ENCODE results near the gene CUL4B.
"Not testable (repeated sequence)": the region's sequence is repeated elsewhere in the genome, so short reads cannot be mapped to it uniquely, and the experiment has no call there.

The CUL4B gene

DNA sequence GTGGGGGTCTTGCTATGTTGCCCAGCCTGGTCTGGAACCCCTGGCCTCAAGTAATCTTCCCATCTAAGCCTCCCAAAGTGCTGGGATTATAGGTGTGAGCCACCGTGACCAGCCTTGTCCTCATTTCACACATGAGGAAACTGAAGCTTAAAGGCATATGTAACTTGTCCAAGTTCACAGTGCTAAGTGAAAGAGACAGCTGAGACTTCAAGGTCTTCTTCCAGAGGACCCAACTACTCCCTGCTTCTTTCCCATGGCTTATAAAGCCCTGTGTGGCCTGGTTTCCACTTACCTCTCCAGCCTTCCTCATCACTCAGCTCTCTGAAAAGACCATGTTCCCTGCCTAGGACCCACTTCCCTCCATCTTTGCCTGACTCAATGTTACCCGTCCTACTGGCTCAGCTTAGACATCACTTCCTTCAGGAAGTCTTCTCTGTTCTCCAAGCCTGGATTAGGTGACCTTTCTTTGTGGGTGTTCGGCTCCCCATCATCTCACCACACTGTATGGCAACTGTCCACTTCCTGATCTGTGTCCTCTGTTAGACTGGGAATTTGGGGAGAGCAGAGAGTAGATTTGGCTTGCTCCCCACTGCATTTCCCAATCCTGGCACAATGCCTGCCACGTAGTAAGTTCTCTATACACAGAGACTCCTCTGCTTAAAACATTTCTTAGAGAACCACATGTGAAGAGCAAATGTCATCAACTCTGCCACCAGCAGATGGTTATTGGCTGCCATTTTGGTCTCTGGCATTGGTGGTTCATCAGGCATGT is 61.3 kb downstream of the CUL4B start:
- H3K4me3 ChIP-seq (ENCODE audit: low read depth, low read length): no peak overlapping the region
- TF ChIP-seq, protein P1, sequence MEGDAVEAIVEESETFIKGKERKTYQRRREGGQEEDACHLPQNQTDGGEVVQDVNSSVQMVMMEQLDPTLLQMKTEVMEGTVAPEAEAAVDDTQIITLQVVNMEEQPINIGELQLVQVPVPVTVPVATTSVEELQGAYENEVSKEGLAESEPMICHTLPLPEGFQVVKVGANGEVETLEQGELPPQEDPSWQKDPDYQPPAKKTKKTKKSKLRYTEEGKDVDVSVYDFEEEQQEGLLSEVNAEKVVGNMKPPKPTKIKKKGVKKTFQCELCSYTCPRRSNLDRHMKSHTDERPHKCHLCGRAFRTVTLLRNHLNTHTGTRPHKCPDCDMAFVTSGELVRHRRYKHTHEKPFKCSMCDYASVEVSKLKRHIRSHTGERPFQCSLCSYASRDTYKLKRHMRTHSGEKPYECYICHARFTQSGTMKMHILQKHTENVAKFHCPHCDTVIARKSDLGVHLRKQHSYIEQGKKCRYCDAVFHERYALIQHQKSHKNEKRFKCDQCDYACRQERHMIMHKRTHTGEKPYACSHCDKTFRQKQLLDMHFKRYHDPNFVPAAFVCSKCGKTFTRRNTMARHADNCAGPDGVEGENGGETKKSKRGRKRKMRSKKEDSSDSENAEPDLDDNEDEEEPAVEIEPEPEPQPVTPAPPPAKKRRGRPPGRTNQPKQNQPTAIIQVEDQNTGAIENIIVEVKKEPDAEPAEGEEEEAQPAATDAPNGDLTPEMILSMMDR (IDR thresholded peaks at IDR 0.05; ENCODE audit: insufficient read depth, low read depth, low read length, missing control alignments): no peak
- no peak for DNase-seq (ENCODE audit: low read depth)

- H3K4me3 ChIP-seq (ENCODE audit: low read depth, low read length): not testable (repeated sequence)
These were observed 70.6 kb downstream of the CUL4B start for GRCh38 chrX:120490119-120490518.

DNA sequence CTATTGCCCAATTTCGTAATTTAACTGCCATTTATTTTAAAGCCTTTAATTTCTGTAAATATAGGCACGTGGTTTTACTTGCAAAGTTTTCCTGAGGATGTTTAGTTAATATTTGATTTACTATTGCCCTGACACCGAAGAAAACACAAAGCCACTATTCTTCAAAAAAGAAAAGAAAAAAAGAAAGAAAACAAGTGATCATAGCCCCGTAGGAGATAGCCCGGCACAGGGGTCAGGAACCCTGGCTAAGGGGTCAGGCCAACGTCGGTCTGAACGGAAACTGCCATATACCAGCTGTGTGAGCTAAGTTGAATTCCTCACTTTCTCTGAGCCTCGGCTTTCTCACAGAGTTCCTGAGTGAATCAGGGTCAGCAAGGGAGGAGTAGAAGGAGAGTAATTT is 74.0 kb downstream of the CUL4B start:
- DNase-seq (ENCODE audit: low read depth): no peak
- no peak overlapping the region for H3K4me3 ChIP-seq (ENCODE audit: low read depth, low read length)
- TF ChIP-seq, protein P1 (IDR thresholded peaks at IDR 0.05; ENCODE audit: insufficient read depth, low read depth, low read length, missing control alignments): no peak

More at GRCh38 chrX:120490119-120490518, 70.6 kb downstream of the CUL4B start:
- not testable (repeated sequence) for DNase-seq (ENCODE audit: low read depth)

GRCh38 chrX:120485638-120486520 is 74.9 kb downstream of the CUL4B start:
- peak; percentile 82 for DNase-seq (ENCODE audit: low read depth)
- H3K4me3 ChIP-seq (ENCODE audit: low read depth, low read length): peak overlapping the region; percentile 62
- TF ChIP-seq, protein P1 (IDR thresholded peaks at IDR 0.05; ENCODE audit: insufficient read depth, low read depth, low read length, missing control alignments): peak; percentile 30

DNA sequence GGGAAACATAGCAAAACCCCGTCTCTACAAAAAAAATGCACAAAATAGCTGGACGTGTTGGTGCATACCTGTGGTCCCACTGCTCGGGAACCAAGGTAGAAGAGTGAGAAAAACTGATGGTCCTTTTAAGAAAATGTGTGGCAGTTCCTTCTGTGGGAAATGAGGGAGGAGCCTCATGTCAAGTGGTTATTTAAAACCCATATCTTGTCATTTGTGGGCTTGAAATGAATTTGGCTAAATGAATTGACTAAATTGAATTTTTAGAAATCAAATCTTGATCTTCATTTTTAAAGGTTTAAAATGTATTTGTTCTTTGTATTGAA is 75.5 kb downstream of the CUL4B start:
- TF ChIP-seq, protein P1 (IDR thresholded peaks at IDR 0.05; ENCODE audit: insufficient read depth, low read depth, low read length, missing control alignments): no peak
- DNase-seq (ENCODE audit: low read depth): no peak
- peak overlapping the region; percentile 62 for H3K4me3 ChIP-seq (ENCODE audit: low read depth, low read length)

- no peak overlapping the region for H3K4me3 ChIP-seq (ENCODE audit: low read depth, low read length)
- TF ChIP-seq, protein P1 (IDR thresholded peaks at IDR 0.05; ENCODE audit: insufficient read depth, low read depth, low read length, missing control alignments): no peak
These were observed 83.3 kb downstream of the CUL4B start for GRCh38 chrX:120477453-120477852.

DNA sequence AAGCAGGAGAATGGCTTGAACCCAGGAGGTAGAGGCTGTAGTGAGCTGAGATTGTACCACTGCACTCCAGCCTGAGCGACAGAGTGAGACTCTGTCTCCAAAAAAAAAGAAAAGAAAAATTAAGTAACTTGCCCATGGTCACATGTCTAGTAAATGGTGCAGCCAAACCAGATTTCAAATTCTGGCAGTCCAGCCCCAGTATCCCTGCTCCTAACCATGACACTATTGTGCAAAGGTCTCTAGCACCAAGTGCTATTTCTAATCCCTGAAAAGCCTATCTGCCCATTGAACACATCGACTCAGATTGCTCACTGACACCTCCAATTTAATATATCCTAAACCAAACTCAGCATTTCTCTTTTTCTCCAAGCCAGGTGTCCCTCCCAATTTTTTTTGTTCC is 84.0 kb downstream of the CUL4B start:
- no peak overlapping the region for H3K4me3 ChIP-seq (ENCODE audit: low read depth, low read length)
- DNase-seq (ENCODE audit: low read depth): no peak
- TF ChIP-seq, protein P1 (IDR thresholded peaks at IDR 0.05; ENCODE audit: insufficient read depth, low read depth, low read length, missing control alignments): no peak

More at GRCh38 chrX:120477453-120477852, 83.3 kb downstream of the CUL4B start:
- DNase-seq (ENCODE audit: low read depth): no peak
